ENCODE data around the gene FADS3. TPM values are rescaled to one million over a fixed set of nuclear protein-coding genes. Genes with fewer than 3 reads are reported as not detected.
A peak's percentile ranks its signal among the peaks of the same experiment; 100 is the strongest.

The FADS3 gene
- total and polyA plus RNA-seq, 2 of the 13 experiments (the other 11 are each of a cell fraction or from before 2014, with no cell fraction given), result 13.4 to 23.2 TPM

DNA sequence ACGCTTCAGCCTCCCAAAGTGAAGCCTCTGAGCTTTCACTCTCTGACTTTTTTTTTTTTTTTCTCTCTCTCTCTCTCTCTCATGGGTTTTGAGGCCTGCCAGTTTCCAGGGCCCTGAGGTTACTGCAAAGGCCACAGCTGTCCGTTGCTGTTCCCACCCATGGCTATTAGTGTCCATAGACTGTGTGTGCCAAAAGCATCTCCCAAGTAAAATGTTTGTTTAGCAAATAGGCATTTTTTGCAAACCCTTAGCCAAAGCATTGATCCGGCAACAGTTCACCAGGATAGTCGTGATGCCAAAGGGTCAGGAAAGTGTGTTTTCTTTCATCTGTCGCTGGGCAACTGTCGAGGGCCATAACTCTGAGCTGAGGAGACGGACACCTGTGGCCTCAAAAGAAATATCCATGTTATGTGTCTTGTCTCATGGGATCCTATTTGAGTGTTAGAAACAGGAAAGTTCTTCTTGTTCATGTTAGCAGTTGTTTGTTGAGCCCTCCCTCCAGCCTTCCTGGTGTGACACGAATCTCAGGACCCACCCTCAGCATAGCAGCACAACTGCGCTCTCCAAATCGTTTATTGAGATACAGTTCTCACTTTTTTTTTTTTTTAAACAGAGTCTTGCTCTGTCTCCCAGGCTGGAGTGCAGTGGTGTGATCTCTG lies 44.9 kb downstream of the FADS3 start:
- Histone ChIP-seq H3K36me3 (replicated peaks in 1 of 2; ENCODE audit: control insufficient read depth in 1 of 2, insufficient read depth in 2 of 2, low read length in 2 of 2) (peaks cover 3 to 59% of the 10 kb centered on the region in 2 experiments; a peak in 4 of 5 replicates), H3K4me1 (ENCODE audit: insufficient read depth, low read length) (peaks cover 11% of the 10 kb centered on the region; the same call in 1 of the 2 replicates), H3K9ac (ENCODE audit: insufficient read depth, low read depth, low read length) (no peak overlapping the region), H2AFZ (ENCODE audit: low read length) (no peak overlapping the region), H3K27me3 (ENCODE audit: control insufficient read depth in 1 of 2, insufficient read depth in 2 of 2, low read length in 2 of 2) (no peaks in the 10 kb centered on the region), H3K27ac (ENCODE audit: extremely low read length, insufficient read depth, low read length) (no peak overlapping the region), H3K9me3 (ENCODE audit: low read length) (no peaks in the 10 kb centered on the region), H4K20me1 (ENCODE audit: insufficient read depth, low read length) (no peaks in the 10 kb centered on the region), H3K4me2 (ENCODE audit: low read depth, low read length) (no peak overlapping the region), H3K4me3 (replicated peaks in 1 of 3; ENCODE audit: insufficient read depth in 1 of 3, low read depth in 2 of 3, low read length in 3 of 3) (no peak overlapping the region), H3K79me2 (ENCODE audit: insufficient read depth, low read length) (no peaks in the 10 kb centered on the region)
- ATAC-seq, result no peak
- TF ChIP-seq ZNF136 (CRISPR knock-in tag; IDR thresholded peaks at IDR 0.05; ENCODE audit: low read depth), result no peak
- TF ChIP-seq, protein P1, sequence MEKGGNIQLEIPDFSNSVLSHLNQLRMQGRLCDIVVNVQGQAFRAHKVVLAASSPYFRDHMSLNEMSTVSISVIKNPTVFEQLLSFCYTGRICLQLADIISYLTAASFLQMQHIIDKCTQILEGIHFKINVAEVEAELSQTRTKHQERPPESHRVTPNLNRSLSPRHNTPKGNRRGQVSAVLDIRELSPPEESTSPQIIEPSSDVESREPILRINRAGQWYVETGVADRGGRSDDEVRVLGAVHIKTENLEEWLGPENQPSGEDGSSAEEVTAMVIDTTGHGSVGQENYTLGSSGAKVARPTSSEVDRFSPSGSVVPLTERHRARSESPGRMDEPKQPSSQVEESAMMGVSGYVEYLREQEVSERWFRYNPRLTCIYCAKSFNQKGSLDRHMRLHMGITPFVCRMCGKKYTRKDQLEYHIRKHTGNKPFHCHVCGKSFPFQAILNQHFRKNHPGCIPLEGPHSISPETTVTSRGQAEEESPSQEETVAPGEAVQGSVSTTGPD (CRISPR knock-in tag; IDR thresholded peaks at IDR 0.05), result peak; percentile 50; the same call in 1 of the 2 replicates
- TF ChIP-seq, protein P2, sequence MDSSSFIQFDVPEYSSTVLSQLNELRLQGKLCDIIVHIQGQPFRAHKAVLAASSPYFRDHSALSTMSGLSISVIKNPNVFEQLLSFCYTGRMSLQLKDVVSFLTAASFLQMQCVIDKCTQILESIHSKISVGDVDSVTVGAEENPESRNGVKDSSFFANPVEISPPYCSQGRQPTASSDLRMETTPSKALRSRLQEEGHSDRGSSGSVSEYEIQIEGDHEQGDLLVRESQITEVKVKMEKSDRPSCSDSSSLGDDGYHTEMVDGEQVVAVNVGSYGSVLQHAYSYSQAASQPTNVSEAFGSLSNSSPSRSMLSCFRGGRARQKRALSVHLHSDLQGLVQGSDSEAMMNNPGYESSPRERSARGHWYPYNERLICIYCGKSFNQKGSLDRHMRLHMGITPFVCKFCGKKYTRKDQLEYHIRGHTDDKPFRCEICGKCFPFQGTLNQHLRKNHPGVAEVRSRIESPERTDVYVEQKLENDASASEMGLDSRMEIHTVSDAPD (CRISPR knock-in tag; IDR thresholded peaks at IDR 0.05), result 0 out of 2 replicates have a peak, but pooled peaks have one; percentile 39
- POLR2A ChIA-PET, result no interaction called here
- in situ Hi-C loops (cut with HindIII; ENCODE audit: extremely low pct_ligation_motif_present, low pct_unique_long_range_greater_than_20kb) (no loop called here), intact Hi-C loops (cut with micrococcal nuclease; ENCODE audit: unreplicated experiment) (no loop called here)
- no peak for FAIRE-seq
- WGBS (ENCODE audit: low lambda C conversion rate), result 83% methylated on average over 10 of the region's 10 CpGs
- DNase-seq (ENCODE audit: low spot score), result no peak
- no TSS peak for BruUV-seq (replicated peaks)
- CTCF ChIA-PET (ENCODE audit: low intra/inter-chr PET ratio, low total read pairs), result no interaction called here
